Myocyte (in vitro differentiated cells): ENCODE measurements around the gene IGFBP2. TPM values are rescaled to one million over a fixed set of nuclear protein-coding genes. Genes with fewer than 3 reads are reported as not detected.
A peak's percentile ranks its signal among the peaks of the same experiment; 100 is the strongest.

Experiments
- DNase-seq: peaks from one replicate; pipeline ENCODE4 v3.0.0-alpha.2; 2012; ENCODE audit warnings: low read depth
- total RNA-seq: library from RNA; depleted of rRNA; stranded (reverse); fragments of >200 nt; gene quantifications from 2 replicates; pipeline ENCODE4 v1.2.3, GENCODE V29; 2014

The IGFBP2 gene
- total RNA-seq, 1 donor from 2014 or later: 0.72 TPM

- DNase-seq: no peak
Measured at GRCh38 chr2:216700088-216700567, 66.9 kb downstream of the IGFBP2 start.

GRCh38 chr2:216700781-216701180, 67.6 kb downstream of the IGFBP2 start:
- DNase-seq: no peak

- no peak for DNase-seq
Measured at GRCh38 chr2:216701544-216701943, 68.3 kb downstream of the IGFBP2 start.

- no peak for DNase-seq
Measured at GRCh38 chr2:216702756-216703155, 69.5 kb downstream of the IGFBP2 start.

GRCh38 chr2:216710551-216711301, 77.5 kb downstream of the IGFBP2 start:
- DNase-seq: no peak

- DNase-seq: no peak
Measured at GRCh38 chr2:216711348-216711747, 78.1 kb downstream of the IGFBP2 start.

GRCh38 chr2:216713691-216714336, 80.6 kb downstream of the IGFBP2 start:
- peak; percentile 89 for DNase-seq

Other genes with a start within 250 kb of the IGFBP2 start
- gene SMARCAL1, start 220.9 kb upstream of the IGFBP2 start, total RNA-seq: 5.0 and 5.5 TPM in 2 replicates
- 698 and 845 TPM in 2 replicates for gene RPL37A, start 134.6 kb upstream of the IGFBP2 start, total RNA-seq
- gene IGFBP5, start 62.1 kb downstream of the IGFBP2 start, total RNA-seq: 15.8 and 23.5 TPM in 2 replicates
- gene TNP1, start 226.6 kb downstream of the IGFBP2 start, total RNA-seq: not detected in 2 replicates